RWPE2 (cell line): Measurements from ENCODE around the gene PSMD13.
"Not testable (repeated sequence)": the region's sequence is repeated elsewhere in the genome, so short reads cannot be mapped to it uniquely, and the experiment has no call there.

Experiments used
- ATAC-seq: fragments of 200-7000 bp; cut with Tn5 transposase; 3 replicates; pipeline ENCODE4 v1.9.1; 2021; ENCODE audit warnings: low read depth
- DNase-seq: peaks from one replicate; pipeline ENCODE4 v3.0.0-alpha.2; 2020; ENCODE audit warnings: low spot score
- H3K27ac ChIP-seq: fragments of 450-650 bp; 2 replicates; pipeline ENCODE4 v1.5.1; 2017; ENCODE audit warnings: mild to moderate bottlenecking; ENCODE audit not compliant: poor library complexity, severe bottlenecking
- H3K27me3 ChIP-seq: fragments of 250-450 bp; sonication (Bioruptor Pico); 2 replicates; pipeline ENCODE4 v1.5.1; 2021; ENCODE audit warnings: mild to moderate bottlenecking, moderate library complexity; ENCODE audit not compliant: insufficient read depth, poor library complexity, severe bottlenecking
- H3K36me3 ChIP-seq: fragments of 250-450 bp; sonication (Bioruptor Pico); 2 replicates; pipeline ENCODE4 v1.5.1; 2020; ENCODE audit warnings: low read depth, mild to moderate bottlenecking, moderate library complexity
- H3K4me1 ChIP-seq: fragments of 250-450 bp; sonication (Bioruptor Pico); 2 replicates; pipeline ENCODE4 v1.5.1; 2021; ENCODE audit warnings: mild to moderate bottlenecking, moderate library complexity; ENCODE audit not compliant: insufficient read depth, poor library complexity, severe bottlenecking
- H3K4me3 ChIP-seq: fragments of 250-450 bp; sonication (Bioruptor Pico); 2 replicates; pipeline ENCODE4 v1.5.1; 2021; ENCODE audit warnings: mild to moderate bottlenecking, moderate library complexity; ENCODE audit not compliant: severe bottlenecking
- H3K9me3 ChIP-seq: fragments of 250-450 bp; sonication (Bioruptor Pico); 2 replicates; pipeline ENCODE4 v1.5.1; 2021; ENCODE audit warnings: mild to moderate bottlenecking, moderate library complexity; ENCODE audit not compliant: severe bottlenecking
- TF ChIP-seq, protein P1 (sequence below): fragments of 450-650 bp; IDR thresholded peaks from one replicate; pipeline ENCODE4 v1.5.1; 2017; ENCODE audit warnings: mild to moderate bottlenecking, moderate library complexity; ENCODE audit not compliant: poor library complexity, severe bottlenecking

The PSMD13 gene

DNA sequence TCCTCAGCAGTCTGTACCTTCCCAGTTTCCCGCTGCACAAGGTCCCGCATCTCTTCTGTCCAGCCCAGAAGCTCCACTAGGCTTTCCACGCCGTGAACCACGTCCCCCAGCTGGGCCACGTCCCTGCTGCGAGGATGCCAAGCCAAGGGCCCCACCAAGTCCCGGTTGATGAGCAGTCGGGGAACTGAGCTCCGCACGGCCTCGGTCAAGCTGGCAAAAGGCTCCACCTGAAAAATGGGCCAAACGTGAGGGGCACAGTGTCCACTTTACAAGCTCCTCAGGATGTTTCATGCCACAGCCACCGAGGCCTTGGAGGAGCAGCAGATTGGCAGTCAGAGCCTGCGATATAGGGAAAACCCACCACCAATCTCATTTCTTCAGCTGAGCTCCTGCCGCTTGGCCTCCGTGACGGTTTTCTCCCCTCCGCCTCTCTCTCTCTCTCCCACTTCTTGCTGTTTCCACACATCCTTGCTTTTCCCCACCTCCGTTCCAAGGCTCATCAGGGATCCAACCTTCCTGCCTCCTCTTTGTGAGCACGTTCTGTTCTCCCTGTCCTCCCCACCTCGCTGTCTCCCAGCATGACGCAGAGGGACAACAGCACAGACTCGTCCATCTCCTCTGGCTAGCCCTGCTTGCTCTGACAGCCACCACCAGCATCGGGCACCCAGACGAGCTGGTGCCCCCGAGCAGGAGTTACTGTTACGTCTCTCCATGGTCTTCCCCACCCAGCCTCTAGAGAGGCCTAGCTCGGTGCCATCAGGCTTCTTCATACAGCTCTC is 17.8 kb upstream of the PSMD13 start:
- no peak for ATAC-seq
- Histone ChIP-seq H3K27me3 (no peaks in the 10 kb centered on the region), H3K36me3 (peaks cover 27% of the 10 kb centered on the region), H3K9me3 (no peaks in the 10 kb centered on the region), H3K4me3 (no peak overlapping the region), H3K4me1 (no peaks in the 10 kb centered on the region), H3K27ac (no peak overlapping the region)
- DNase-seq: no peak
- TF ChIP-seq, protein P1, sequence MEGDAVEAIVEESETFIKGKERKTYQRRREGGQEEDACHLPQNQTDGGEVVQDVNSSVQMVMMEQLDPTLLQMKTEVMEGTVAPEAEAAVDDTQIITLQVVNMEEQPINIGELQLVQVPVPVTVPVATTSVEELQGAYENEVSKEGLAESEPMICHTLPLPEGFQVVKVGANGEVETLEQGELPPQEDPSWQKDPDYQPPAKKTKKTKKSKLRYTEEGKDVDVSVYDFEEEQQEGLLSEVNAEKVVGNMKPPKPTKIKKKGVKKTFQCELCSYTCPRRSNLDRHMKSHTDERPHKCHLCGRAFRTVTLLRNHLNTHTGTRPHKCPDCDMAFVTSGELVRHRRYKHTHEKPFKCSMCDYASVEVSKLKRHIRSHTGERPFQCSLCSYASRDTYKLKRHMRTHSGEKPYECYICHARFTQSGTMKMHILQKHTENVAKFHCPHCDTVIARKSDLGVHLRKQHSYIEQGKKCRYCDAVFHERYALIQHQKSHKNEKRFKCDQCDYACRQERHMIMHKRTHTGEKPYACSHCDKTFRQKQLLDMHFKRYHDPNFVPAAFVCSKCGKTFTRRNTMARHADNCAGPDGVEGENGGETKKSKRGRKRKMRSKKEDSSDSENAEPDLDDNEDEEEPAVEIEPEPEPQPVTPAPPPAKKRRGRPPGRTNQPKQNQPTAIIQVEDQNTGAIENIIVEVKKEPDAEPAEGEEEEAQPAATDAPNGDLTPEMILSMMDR: no peak

DNA sequence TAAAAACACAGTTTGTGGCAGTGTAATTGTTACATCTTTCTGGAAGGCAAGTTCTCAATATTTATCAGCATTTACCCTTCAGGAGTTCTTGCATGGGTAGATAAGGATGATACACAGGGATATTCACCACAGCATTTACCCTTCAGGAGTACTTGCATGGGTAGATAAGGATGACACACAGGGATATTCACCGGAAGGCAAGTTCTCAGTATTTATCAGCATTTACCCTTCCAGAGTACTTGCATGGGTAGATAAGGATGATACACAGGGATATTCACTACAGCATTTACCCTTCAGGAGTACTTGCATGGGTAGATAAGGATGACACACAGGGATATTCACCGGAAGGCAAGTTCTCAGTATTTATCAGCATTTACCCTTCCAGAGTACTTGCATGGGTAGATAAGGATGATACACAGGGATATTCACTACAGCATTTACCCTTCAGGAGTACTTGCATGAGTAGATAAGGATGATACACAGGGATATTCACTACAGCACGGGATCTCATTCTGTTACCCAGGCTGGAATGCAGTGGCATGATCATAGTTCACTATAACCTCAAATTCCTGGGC is 16.0 kb upstream of the PSMD13 start:
- not testable (repeated sequence) for H3K4me3 ChIP-seq, H3K27ac ChIP-seq, H3K27me3 ChIP-seq, DNase-seq, H3K4me1 ChIP-seq, H3K9me3 ChIP-seq, ATAC-seq
- H3K36me3 ChIP-seq: peaks cover 10% of the 10 kb centered on the region

DNA sequence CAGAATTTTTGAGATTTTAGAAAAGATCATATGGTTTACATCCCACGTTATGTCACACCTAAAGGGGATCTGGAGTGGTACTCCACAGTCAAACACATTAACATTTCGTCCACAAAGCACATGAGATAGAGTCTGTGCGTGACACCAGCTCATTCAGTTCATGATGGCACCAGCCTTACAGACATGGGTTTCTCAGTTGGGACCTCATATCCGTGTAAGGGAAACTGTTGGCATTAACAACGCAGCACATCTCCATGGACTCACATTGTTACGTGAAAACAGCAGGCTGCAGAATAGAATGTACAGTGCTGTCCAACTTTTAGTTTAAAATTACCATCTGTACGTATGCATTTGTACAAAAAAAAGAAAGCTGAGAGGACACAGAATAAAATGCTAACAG is 15.2 kb upstream of the PSMD13 start:
- Histone ChIP-seq H3K4me3 (no peak overlapping the region), H3K36me3 (peaks cover 5% of the 10 kb centered on the region; the same call in 1 of the 2 replicates), H3K4me1 (no peaks in the 10 kb centered on the region), H3K27me3 (no peaks in the 10 kb centered on the region), H3K9me3 (no peaks in the 10 kb centered on the region), H3K27ac (no peak overlapping the region)
- TF ChIP-seq, protein P1: no peak
- DNase-seq: no peak
- ATAC-seq: no peak

DNA sequence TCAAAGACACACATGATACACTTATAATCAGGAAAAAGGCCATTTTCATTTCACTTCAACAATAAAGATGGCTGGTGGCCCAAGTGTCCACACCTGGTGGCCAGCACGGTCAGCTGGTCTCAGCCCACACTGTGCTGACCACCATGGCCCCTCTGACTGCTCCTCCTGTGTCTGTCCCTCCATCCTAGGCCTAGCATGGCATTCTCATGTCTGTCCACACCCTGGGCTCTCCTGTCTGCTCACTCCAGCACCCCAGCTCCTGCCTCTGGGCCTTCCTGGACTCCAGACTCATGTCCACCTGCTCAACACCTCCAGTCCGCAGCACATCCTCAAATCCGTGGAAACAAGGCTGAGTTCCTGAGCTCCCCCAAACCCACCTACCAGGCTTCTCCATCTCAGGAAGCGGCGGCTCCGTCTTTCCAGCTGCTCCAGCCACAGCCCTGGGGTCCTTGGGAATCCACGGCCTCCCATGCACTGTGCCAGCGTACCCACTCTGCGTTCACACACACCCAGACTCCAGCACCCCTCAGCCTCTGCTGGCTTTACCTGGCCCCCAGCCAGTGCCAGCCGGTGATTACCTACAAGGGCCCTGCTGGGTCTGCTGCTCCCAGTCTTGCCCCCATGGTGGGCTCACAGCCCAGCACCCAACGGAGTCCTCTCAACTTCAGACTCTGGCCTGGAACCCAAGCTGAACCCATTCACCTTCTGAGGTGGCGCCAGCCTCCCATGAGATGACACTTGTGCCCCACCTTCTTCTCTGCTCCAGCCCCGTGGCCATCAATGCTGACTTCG is 14.6 kb upstream of the PSMD13 start:
- ATAC-seq (no peak), DNase-seq (peak; percentile 45)
- Histone ChIP-seq H3K27me3 (no peaks in the 10 kb centered on the region), H3K36me3 (peaks cover 2% of the 10 kb centered on the region; the same call in 1 of the 2 replicates), H3K9me3 (no peaks in the 10 kb centered on the region), H3K4me1 (no peaks in the 10 kb centered on the region), H3K4me3 (no peak overlapping the region), H3K27ac (no peak overlapping the region)
- TF ChIP-seq, protein P1: no peak

DNA sequence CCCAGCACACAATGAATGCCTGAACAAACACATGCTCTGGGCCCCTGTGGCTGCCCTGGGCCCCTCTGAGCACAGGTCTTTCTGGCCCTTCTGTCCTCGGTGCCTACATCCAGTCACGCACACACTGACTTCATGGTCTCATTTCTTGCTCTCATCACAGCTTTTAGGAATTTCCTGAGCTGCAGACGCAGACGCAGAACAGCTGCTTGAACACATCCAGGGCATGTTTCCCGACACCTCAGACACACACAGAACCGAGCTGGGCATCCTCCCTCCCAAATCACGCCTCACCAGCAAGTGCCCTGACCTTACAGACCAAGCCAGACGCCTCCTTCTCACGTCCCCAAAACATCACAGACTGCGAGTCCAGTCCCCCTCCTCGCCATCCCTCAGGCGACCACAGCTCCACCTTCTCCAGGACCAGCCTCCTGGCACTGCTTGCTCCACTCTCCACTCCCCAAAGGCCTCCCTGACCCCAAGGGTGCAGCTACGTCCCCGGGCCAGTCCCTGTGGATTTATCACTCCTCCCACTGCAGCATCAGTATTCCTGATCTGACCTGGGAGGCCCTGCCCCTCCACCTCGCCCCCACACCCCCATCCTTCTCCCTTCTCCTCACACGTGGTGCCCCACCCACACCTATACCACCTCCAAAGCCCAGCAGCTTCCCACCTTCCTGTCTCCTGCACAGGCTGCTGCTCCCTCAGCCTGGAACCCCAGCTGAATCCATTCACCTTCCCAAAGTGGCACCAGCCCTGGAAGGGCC is 13.6 kb upstream of the PSMD13 start:
- Histone ChIP-seq H3K9me3 (no peaks in the 10 kb centered on the region), H3K27ac (no peak overlapping the region), H3K4me1 (no peaks in the 10 kb centered on the region), H3K4me3 (no peak overlapping the region), H3K36me3 (peaks cover 2% of the 10 kb centered on the region; the same call in 1 of the 2 replicates), H3K27me3 (no peaks in the 10 kb centered on the region)
- no peak for ATAC-seq
- DNase-seq: no peak
- TF ChIP-seq, protein P1: no peak
